A673 (cell line): ENCODE measurements around the gene NTN1. TPM values are rescaled to one million over a fixed set of nuclear protein-coding genes. Genes with fewer than 3 reads are reported as not detected.

Experiments used
- BruUV-seq: library from RNA; stranded (reverse); fragments of 400-500 nt; replicated peaks from 2 replicates; lab custom pipeline; 2021; lab: Mats Ljungman, UMichigan
- CTCF ChIA-PET: fragments of 300-600 bp; sonication (Branson Sonifier 250); formaldehyde crosslinking; loops from one replicate; lab custom pipeline; 2022; ENCODE audit warnings: antibody characterized with exemption; lab: Charles Lee
- POLR2A ChIA-PET: fragments of 300-600 bp; sonication (Branson Sonifier 250); formaldehyde crosslinking; loops from one replicate; lab custom pipeline; 2022; ENCODE audit warnings: antibody characterized with exemption; ENCODE audit not compliant: low non-redundant PET; lab: Charles Lee
- DNase-seq: peaks from one replicate; pipeline ENCODE4 v3.0.0-alpha.2; 2015; ENCODE audit warnings: low spot score
- H3K27ac ChIP-seq: fragments of 200-600 bp; sonication (generic); 2 replicates; pipeline ENCODE4 v1.5.1; 2016; ENCODE audit warnings: mixed run types, low read depth, mild to moderate bottlenecking, mixed read lengths, antibody characterized with exemption, low read length; ENCODE audit not compliant: poor library complexity, severe bottlenecking
- H3K27me3 ChIP-seq: fragments of 200-600 bp; sonication (generic); replicated peaks from 2 replicates; pipeline ENCODE4 v1.6.1; 2017; ENCODE audit warnings: mixed run types, low read depth, mild to moderate bottlenecking, mixed read lengths, antibody characterized with exemption, low read length; ENCODE audit not compliant: insufficient read depth, poor library complexity
- H3K36me3 ChIP-seq: fragments of 200-600 bp; sonication (generic); 2 replicates; pipeline ENCODE4 v1.6.1; 2016; ENCODE audit warnings: mixed run types, mild to moderate bottlenecking, mixed read lengths, antibody characterized with exemption, low read length; ENCODE audit not compliant: insufficient read depth, poor library complexity, severe bottlenecking
- H3K4me1 ChIP-seq: fragments of 200-600 bp; sonication (generic); 2 replicates; pipeline ENCODE4 v1.6.1; 2017; ENCODE audit warnings: mixed run types, mild to moderate bottlenecking, mixed read lengths, antibody characterized with exemption, low read length; ENCODE audit not compliant: insufficient read depth, poor library complexity, severe bottlenecking
- H3K4me3 ChIP-seq: fragments of 200-600 bp; sonication (generic); 2 replicates; pipeline ENCODE4 v1.5.1; 2016; ENCODE audit warnings: low read depth, mixed run types, mild to moderate bottlenecking, mixed read lengths, low read length; ENCODE audit not compliant: poor library complexity, severe bottlenecking
- H3K9me3 ChIP-seq: fragments of 200-600 bp; sonication (generic); 2 replicates; pipeline ENCODE4 v1.6.1; 2016; ENCODE audit warnings: mixed run types, low read depth, mild to moderate bottlenecking, mixed read lengths, antibody characterized with exemption, low read length; ENCODE audit not compliant: poor library complexity, severe bottlenecking
- EZH2 ChIP-seq: fragments of 200-600 bp; sonication (generic); IDR thresholded peaks from 2 replicates; pipeline ENCODE4 v1.6.1; 2017; ENCODE audit warnings: borderline replicate concordance, low read depth, mild to moderate bottlenecking, mixed read lengths, antibody characterized with exemption, low read length; ENCODE audit not compliant: poor library complexity, severe bottlenecking
- intact Hi-C: fragments of 100-400 bp; cut with micrococcal nuclease; formaldehyde crosslinking; loops from one replicate; pipeline ENCODE4 v1.10.0; 2022; ENCODE audit not compliant: unreplicated experiment
- total RNA-seq: library from RNA; stranded (reverse); gene quantifications from 2 replicates; pipeline ENCODE4 v1.2.3, GENCODE V29; 2021
- TF ChIP-seq, protein P1 (sequence below): fragments of 300-800, 200-600 bp; sonication (generic); conservative IDR thresholded peaks from 2 replicates; pipeline ENCODE4 v1.5.1; 2017; ENCODE audit warnings: low read depth, mild to moderate bottlenecking, antibody characterized with exemption, low read length, moderate library complexity, mixed read lengths

The NTN1 gene
- total RNA-seq, 1 experiment from 2014 or later, result 4.3 TPM

DNA sequence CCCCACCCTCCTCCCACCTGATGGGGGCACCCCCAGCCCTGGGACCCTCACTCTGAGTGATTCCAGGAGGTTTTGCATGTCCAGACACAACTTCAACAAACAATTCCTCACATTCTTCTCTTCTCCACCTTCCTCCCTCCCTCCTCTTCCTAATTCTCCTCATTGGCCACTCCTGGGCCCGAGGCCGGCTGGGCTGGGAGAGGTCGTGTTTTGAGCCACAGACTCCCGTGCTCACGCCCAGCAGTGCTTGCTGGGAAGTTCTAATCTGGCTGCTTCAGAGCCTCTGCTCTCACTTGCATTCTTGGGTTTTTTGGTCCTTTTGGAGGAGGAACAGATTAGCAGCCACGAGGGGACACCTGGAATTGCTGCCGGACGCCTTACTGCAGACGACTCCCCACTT is 157.0 kb downstream of the NTN1 start:
- no peaks in the 10 kb centered on the region for H3K9me3 ChIP-seq
- no peak overlapping the region for H3K27ac ChIP-seq
- no peaks in the 10 kb centered on the region for H3K4me1 ChIP-seq
- CTCF ChIA-PET, result no interaction called here
- no TSS peak for BruUV-seq
- no peak overlapping the region for H3K4me3 ChIP-seq
- intact Hi-C loops, result no loop called here
- no peaks in the 10 kb centered on the region for H3K27me3 ChIP-seq
- POLR2A ChIA-PET, result no interaction called here
- H3K36me3 ChIP-seq, result no peaks in the 10 kb centered on the region
- DNase-seq, result no peak
- TF ChIP-seq, protein P1, sequence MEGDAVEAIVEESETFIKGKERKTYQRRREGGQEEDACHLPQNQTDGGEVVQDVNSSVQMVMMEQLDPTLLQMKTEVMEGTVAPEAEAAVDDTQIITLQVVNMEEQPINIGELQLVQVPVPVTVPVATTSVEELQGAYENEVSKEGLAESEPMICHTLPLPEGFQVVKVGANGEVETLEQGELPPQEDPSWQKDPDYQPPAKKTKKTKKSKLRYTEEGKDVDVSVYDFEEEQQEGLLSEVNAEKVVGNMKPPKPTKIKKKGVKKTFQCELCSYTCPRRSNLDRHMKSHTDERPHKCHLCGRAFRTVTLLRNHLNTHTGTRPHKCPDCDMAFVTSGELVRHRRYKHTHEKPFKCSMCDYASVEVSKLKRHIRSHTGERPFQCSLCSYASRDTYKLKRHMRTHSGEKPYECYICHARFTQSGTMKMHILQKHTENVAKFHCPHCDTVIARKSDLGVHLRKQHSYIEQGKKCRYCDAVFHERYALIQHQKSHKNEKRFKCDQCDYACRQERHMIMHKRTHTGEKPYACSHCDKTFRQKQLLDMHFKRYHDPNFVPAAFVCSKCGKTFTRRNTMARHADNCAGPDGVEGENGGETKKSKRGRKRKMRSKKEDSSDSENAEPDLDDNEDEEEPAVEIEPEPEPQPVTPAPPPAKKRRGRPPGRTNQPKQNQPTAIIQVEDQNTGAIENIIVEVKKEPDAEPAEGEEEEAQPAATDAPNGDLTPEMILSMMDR, result no peak
- TF ChIP-seq EZH2, result no peak

DNA sequence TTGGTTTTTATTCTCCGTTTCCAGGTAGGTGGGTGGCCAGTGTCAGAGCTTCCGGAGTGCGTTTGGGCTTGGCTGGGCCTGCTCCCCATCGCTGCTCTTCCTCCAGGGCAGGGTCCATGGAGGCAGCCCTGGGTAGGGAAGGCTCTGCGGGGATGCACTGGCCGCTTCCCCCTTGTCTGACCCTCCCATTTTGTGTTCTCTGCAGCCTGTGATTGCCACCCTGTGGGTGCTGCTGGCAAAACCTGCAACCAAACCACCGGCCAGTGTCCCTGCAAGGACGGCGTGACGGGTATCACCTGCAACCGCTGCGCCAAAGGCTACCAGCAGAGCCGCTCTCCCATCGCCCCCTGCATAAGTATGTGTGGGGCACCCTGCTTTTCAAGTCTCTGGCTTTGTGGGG is 158.3 kb downstream of the NTN1 start:
- POLR2A ChIA-PET, result no interaction called here
- TF ChIP-seq, protein P1, result no peak
- no peak for TF ChIP-seq EZH2
- Histone ChIP-seq H3K36me3 (no peaks in the 10 kb centered on the region), H3K9me3 (no peaks in the 10 kb centered on the region), H3K4me3 (no peak overlapping the region), H3K27me3 (no peaks in the 10 kb centered on the region), H3K4me1 (no peaks in the 10 kb centered on the region), H3K27ac (no peak overlapping the region)
- no TSS peak for BruUV-seq
- intact Hi-C loops, result no loop called here
- no peak for DNase-seq
- CTCF ChIA-PET, result no interaction called here

DNA sequence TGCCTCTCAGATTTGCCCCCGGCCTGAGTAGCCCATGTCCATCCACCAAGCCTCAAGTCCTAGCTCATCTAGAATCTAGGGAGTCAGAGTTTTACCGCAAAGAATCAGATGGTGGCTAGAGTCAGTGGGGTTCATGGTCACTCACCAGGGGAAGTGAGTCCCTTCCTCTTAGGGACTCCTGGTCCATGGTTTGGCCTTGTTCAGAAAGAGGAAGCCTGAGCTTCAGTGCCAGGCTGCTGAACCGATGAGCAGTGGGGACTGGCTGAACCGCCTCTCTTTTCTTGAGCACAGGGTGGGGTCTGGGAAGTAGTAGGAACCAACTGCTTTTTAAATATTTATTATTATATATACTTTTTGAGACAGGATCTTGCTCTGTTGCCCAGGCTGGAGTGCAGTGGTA is 160.3 kb downstream of the NTN1 start:
- CTCF ChIA-PET, result no interaction called here
- no TSS peak for BruUV-seq

More for the DNA sequence above, 160.3 kb downstream of the NTN1 start:
- Histone ChIP-seq H3K27ac (no peak overlapping the region), H3K9me3 (no peaks in the 10 kb centered on the region), H3K36me3 (no peaks in the 10 kb centered on the region), H3K27me3 (no peaks in the 10 kb centered on the region), H3K4me1 (no peaks in the 10 kb centered on the region), H3K4me3 (no peak overlapping the region)
- TF ChIP-seq, protein P1, result no peak
- DNase-seq, result no peak
- intact Hi-C loops, result no loop called here
- POLR2A ChIA-PET, result no interaction called here
